Amygdala (tissue), 56 donors: ENCODE data around the gene SCRG1.

Experiments used
- DNase-seq, 56 donors: peaks; one replicate each; lab custom pipeline; 2025; lab: John Stamatoyannopoulos, UW

Gene SCRG1

DNA sequence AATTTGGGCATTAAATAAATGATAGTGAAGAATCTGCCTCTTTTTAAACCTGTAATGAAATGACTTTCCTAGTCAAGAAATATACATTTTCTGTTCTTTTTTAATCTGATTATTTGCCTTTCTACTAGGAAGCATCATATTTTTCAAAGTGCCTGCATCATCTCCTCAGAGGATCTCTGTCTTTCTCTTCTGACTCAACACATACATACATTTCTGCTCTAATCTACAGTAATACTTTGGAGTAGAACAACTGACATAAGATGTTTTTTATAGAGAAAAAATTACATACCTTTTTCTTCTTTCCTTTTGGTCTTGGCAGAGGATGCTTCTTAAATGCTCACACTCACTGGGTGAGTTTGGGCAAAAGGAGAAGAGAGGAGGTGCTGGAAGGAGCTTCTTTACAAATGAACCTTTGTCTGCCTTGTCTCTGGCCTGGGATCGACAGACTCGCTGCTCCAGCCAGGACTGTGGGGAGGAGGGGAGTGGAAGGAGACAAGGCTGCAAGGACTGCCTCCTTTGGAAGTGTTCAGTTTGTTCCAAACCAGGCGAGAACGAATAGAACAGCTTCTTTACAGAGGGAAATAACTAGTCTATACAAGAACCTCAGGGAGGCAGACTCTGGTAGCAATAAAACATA is at the start of gene SCRG1:
Gene SCRG1, minus strand, starts transcription at position 338 of the 637 bp plus-strand sequence. CDS start 7,702 bp downstream, outside the sequence.
- peak in 43 of 56 donors; percentile 1 to 77 (median 34) for DNase-seq

DNA sequence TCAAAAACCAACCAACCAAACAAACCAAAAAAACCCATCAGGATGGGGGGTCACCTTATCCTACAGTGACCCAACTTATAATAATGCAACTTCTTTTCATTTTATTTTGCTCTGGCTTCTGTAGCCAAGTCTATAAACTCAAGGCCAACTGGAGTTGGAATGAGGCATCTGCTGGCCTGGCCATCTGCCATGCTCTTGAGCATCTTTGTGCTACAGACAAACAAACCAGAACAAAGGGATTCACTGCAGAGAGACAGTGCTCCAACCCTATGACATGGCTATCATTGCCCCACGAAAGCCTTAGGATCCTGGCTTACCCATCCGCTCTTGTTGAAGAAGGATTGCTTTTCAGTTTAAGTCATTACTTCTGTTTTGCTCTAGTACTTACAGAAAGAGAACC is 49.2 kb upstream of the SCRG1 start:
- peak in 44 of 56 donors; percentile 2 to 84 (median 24) for DNase-seq

DNA sequence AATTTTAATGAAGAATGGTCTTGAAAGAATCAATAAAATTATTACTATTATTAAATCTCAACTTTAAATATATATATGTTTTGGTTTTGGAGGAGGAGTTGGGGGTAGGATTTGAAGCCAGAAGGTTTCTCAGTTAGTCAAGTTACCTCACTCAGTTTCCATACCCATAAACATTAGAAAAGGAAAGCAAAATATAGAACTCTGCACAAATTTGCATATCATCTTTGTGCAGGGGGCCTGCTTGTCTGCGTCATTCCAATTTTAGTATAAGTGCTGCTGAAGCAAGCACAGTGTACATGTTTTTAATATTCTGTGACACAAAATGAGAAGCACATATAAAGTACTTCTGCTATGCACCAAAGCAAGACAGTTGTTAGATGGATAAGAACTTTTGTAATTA is 47.5 kb upstream of the SCRG1 start:
- DNase-seq: no peak

DNA sequence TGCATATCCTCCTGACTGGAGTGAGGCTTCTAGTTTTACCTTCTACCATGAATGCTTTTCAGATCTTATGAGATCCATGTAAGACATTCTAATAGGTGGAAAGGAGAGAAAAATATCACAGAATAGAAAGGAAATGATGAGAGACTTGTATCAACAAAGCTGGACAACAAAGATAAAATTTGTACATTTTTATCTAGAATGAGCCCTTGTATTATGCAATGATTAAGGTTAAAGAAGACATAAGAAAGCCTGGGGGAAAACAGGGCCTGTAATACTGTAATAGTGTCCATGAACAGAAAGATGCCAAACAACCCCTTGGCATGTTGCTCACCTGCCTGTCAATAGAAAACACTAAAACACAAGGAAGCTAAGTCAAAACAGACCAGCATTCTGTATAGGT is 44.2 kb upstream of the SCRG1 start:
- DNase-seq: no peak

DNA sequence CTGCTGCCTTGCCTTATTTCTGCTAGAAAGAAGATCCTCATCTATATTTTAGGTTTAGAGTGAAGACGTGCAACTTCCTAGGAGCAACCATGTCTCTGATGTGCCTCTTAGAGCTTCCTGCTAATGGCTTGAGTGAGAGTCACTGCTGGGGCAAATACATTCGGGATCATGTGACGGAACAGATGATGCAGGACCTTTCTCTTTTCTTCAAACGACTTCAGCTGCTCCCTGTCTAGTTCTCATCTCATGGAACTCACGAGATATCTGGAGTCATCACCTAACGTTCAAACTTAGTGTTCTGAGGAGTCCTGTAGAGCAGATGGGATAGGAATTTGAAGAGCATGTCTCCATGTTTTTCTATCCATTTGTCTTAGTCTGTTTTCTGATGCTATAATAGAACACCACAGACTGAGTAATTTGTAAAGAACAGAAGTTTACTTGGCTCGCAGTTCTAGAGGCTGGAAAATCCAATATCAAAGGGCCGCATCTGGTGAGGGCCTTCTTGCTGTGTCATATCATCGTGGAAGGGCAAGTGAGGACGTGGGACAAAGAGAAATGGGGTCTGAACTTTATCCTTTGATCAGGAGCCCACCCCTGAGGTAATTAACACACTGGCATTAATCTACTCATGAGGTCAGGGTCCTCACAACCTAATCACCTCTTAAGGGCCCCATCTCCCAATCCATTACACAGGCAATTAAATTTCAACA is 43.5 kb upstream of the SCRG1 start:
- no peak for DNase-seq

DNA sequence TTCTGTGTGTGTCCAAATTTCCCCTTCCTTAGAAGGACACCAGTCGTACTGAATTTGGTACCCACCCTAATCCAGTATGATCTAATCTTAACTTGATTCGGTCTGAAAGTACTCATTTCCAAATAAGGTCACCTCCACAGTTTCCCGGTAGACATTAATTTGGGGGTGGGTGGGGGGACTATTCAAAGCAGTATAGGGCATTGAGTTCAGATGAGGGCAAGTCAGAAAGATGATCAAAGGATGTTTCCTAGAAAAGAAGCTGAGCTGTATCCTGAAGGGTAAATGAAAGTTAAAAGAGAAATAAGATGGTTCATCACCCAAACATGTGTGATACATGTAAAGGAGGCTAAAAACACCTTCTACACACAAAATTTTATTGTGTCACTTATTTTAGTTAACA is 42.0 kb upstream of the SCRG1 start:
- DNase-seq: no peak

DNA sequence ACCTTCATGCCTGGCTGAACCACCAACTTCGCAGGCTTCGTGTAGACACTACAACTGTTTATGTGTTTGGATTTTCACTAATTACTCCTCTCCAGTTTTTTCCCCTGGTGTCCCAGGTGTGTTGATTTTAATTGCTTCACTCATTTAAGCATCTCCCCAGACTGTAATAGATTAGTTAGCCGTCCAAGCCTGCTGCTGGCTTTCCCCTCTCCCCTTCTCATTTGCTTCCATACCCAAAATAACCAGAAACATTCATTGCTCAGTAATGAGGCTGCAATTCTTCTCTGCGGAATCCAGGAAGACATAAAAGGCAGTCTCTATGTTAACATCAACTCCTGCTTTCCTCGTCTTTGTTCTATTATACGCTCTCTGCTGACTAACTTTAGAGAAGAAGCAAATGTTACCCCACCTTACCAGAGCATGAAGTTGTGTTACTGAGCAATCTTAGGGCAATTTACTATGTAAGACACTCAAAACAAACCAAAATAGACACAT is 37.9 kb upstream of the SCRG1 start:
- no peak for DNase-seq

DNA sequence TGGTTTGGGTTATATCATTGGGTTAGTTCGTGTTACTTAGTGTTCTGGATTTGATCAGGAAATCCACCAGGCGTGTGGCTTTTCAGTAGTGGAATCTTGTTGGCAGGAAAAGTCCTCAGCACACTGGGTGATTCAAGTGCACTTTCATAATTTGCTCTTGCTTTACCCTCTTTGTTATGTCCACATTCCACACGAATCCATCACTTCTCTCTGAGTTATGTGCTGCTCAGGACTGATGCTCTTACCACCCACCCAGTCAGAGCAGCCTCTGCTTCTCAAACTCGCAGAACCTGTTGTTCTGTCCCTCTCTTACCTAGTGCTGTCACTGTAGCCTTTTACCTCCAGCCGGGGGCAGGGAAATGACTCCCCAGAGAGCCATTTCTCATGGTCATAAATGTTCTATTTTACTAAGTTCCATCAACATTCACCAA is 37.2 kb upstream of the SCRG1 start:
- no peak for DNase-seq

DNA sequence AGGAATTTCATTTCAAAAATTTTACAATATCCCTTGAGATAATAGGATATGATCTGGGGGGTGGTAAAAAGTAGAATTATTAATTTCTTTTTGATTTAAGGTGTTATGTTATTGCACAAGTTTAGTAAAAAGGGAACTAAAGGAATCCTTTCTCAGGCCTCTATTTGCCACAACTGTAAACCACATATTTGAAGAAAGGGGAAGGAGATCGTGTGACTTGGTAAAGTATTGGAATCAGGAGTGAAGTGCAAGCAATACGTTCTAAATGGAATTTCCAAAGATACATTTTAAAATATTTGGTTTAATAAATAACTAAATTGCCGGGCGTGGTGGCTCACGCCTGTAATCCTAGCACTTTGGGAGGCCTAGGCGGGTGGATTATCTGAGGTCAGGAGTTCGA is 35.3 kb upstream of the SCRG1 start:
- no peak for DNase-seq

DNA sequence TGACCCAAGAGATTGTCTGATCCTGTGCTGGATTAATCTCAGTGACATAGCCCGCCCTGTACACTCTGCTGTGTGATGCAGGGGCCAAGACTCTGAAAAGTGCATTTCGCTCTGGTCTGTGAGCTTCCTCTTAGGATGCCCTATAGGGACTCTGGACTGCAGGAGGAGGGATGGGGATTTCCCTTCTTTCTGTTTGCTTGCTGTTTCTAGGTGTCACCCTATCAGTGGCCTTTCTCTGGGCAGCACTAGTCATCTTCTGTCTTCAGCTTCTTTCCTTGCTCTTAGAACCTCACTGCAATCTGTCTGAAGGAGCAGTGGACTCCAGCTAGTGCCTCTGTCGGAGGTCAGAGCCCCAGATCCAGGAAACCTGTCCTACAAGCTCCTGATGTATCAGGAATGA is 34.5 kb upstream of the SCRG1 start:
- no peak for DNase-seq

DNA sequence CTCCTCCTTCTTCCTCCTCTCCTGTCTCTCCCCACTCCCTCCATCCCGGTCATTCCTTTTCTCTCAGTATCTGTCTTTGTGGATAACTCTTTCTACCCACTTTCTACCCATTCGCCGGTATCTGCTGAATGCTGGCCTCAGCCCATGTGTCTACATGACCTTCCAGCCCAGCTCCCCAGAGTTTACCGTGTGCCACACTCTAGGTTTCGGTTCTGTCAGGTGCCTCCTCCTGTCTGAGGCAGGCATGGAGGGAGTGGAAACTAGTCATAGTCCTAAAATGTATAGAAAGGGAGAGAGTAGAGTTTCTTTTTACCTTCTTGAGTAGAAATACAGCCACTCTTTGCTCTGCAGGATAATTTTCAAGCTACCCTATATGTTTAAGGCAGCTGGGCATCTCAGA is 33.5 kb upstream of the SCRG1 start:
- DNase-seq: no peak

DNA sequence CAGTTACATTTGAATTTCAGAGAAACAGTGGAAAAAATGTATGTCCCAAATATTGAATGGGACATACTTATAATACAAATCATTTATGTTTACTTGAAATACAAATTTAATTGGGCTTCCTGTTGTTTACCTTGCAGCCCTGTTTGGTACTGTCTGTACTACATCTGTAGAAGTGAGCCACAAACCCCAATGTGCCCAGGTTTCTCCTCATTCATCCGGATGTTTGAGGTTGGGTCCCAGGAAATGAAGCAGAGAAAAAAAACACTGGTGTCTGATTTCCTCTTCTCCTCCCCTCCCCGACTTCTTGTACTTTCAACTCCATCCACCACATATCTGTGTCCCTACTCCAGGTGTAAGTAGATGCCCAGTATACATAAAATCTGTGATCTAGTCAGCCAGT is 27.1 kb upstream of the SCRG1 start:
- no peak for DNase-seq

DNA sequence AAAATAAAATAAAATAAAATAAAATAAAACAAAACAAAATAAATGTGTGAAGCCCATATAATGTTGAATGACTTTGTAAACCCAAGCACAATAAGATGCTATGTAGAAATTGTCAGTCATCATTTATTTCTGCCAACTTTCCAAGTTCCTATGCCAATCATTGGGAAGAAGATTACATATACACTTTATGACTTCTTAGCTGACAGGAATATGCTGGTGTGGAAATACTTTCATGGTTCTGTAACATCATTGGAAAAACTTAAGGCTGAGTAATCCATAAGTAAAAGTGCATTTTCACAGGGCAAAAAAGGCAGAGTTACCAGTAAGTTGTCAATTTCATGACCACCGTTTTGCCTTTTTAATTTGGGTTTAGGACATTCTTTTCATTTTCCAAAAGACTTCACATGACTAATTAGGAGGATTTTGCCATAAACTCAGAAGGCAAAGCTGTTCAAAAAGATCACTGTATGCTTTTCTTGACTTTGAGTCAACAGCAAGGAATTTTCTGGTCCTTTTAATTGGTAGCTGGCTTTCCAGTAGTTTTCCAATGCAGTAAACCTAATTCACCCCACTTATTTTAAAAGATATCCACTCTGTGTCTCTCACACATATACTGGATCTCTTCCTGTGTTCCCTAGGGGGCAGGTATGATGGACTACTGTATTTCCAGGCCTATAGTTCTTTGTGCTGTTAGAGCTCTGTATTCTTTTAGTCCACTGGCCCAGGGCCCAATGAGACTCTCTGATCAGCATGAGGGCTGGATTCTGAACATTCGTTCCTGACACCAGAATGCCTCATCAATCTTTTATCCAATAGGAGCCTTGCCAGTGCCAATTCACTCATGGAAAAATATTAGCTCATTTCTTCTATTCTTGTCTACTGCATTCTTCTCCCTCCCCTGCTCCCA is 26.2 kb upstream of the SCRG1 start:
- no peak for DNase-seq

DNA sequence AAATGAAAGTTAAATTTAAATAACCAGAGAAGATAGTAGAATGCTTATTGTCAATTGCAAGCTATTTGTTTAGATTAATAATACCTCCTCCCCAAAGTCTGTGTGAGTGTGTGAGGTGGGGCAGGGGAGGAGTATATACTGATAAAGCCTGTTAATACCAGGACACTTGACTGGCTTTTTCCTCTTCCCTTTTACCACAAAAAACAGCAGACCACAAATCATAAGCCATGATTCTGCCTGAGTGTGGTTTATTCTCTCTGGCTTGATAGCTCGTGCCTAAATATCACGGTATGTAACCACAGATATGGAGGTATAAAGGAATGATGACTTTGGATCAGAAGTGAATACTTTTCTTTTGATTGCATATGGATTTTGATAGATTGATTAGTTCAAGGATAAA is 21.9 kb upstream of the SCRG1 start:
- no peak for DNase-seq

DNA sequence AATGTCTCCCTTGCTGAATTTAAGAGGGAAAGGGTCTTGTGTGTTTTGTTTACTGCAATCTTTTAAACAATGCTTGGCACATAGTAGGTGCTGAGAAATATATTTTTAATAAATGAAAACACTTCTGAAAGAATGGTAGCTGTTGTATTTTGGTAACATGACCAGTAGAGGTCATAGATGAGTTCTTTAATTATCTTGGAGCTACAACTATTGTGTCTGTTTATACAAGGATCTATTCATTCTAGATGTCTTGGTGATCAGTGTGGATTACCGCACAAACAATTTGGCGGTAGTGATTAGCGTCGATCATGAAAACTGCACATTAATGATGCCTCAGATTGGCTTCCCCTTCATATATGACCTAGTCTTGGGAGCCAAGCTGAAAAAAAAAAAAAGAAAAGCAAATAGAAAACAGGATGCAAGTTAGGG is 21.4 kb upstream of the SCRG1 start:
- peak in 1 of 56 donors; percentile 19 for DNase-seq

DNA sequence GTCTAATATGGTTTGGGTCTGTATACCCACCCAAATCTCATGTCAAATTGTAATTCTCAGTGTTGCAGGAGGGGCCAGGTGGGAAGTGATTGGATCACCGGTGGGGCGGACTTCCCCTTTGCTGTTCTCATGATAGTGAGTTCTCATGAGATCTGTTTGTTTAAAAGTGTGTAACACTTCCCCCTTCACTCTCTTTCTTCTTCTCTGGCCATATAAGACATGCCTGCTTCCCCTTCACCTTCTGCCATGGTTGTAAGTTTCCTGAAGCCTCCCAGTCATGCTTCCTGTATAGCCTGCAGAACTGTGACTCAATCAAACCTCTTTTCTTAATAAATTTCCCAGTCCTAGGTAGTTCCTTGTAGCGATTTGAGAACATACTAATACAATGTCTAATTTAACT is 19.7 kb upstream of the SCRG1 start:
- DNase-seq: no peak

DNA sequence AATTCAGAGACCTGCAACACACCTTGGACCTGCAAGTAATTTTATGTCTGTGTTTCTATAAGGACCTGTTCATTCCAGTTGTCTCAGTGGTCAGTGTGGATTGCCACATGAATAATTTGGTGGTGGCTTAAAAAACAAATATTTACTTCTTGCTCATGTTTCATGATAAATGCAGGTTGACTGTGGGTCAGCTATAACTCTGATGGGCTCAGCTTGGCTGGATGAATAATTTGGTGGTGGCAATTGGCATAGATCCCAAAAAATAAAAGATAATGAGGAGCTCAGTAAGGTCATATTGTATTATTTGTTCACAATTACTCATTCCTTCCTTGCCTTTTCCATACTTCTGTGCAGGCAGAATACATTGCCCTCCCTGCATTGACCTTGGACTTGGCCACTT is 18.9 kb upstream of the SCRG1 start:
- no peak for DNase-seq

DNA sequence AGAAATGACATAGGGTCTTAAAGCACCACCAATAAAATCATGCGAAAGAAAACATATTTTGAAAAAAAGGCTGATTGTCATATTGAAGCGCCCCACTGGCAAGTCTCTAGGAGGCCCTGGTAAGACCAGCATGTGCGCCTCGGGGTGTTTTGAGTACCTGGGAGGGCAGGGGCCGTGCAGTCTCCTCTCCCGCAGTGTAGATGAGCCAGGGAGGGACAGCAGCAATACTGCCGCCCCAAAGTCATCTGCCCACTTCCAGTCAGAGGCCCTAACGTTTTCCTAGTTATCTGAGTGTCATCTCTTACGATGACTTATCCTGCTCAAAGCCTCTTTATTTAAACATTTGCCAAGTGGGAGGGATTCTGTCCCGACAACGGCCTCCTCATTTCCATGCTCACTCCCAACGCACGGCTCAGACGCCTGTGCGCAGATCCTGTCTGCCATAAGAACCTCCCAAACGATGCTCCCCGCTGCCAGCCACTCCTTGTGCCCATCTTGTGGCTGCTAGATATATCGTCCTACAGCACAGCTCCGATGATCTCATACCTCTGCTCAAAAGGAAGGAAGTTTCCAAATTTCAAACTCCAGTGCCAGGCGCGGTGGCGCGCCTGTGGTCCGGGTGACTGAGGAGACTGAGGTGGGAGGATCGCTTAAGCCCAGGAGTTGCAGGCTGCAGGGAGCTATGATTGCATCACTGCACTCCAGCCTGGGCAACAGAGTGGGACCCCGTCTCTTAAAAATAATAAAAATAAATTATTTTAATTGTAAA is 17.2 kb upstream of the SCRG1 start:
- DNase-seq: peak in 34 of 56 donors; percentile 3 to 58 (median 31)

DNA sequence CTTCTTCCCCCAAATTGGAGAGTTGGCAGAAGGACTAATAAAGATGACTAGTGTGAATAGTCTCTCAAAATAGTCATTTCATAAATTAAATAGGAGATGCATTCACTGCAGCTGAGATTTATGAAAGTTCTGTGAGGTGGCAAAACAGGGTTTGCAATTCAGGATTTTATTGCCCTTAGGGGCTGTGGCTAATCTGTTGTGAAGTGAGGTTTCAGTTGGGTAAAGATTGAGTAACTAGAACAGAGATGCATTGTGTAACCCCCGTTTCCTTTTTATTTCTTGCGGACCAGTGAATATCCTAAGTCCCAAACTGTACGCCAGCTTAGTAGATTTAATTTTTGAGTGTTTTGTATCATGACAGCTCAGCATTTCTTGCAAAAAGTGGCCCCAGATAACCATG is 16.2 kb upstream of the SCRG1 start:
- DNase-seq: no peak

DNA sequence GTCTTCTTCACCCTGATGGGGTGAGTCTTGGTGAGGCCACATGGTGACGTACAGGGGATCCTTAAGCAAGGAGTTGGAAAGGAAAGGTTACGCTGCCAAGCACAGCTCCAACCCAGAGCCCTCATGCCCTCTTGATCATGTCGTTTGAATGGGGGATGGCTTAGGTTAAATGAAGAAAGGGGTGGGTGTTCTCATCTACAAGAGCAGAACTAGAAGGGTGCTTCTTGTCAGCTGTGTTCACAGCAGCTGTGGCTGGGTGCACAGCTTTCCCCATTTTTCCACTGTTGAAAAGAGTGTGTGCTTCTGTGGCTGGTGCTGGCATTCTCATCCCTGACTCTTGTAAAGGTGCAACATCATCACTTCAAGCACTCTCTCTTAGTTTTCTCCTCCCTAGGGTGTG is 15.5 kb upstream of the SCRG1 start:
- peak in 1 of 56 donors; percentile 16 for DNase-seq
